HCT116 (cell line): ENCODE data around the gene RALGPS1. TPM values are rescaled to one million over a fixed set of nuclear protein-coding genes. Genes with fewer than 3 reads are reported as not detected.

Source experiments
- ATAC-seq: fragments of 200-7000 bp; cut with Tn5 transposase; 2 replicates; pipeline ENCODE4 v1.9.1; 2020; ENCODE audit warnings: mild to moderate bottlenecking, moderate library complexity
- BruUV-seq: library from RNA; stranded (reverse); fragments of 400-500 nt; replicated peaks from 2 replicates; lab custom pipeline; 2021; lab: Mats Ljungman, UMichigan
- CTCF ChIA-PET: fragments of 300-600 bp; sonication (Branson Sonifier 250); formaldehyde crosslinking; loops from one replicate; lab custom pipeline; 2021; ENCODE audit warnings: antibody characterized with exemption; lab: Charles Lee
- POLR2A ChIA-PET: fragments of 300-600, 350-600 bp; sonication (Branson Sonifier 250); formaldehyde crosslinking; loops from one replicate; lab custom pipeline; 2021; ENCODE audit warnings: antibody characterized with exemption; lab: Charles Lee
- RAD21 ChIA-PET, 2 experiments: fragments of 300-600 bp; sonication (Branson Sonifier 250); formaldehyde crosslinking; loops; one replicate each; lab custom pipeline; 2023; ENCODE audit warnings: low total read pairs in 2 of 2; ENCODE audit not compliant: uncharacterized antibody in 2 of 2, unreplicated experiment in 2 of 2, low non-redundant PET in 1 of 2; lab: Charles Lee
- DNase-seq: peaks from one replicate; pipeline ENCODE4 v3.0.0-alpha.2; 2010; ENCODE audit warnings: low read depth, low spot score
- H2AFZ ChIP-seq: fragments of 200-600 bp; shearing (Covaris generic), sonication (generic); 2 replicates; pipeline ENCODE4 v1.6.1; 2017; ENCODE audit warnings: low read depth, mixed run types, mixed read lengths, antibody characterized with exemption, low read length; ENCODE audit not compliant: poor library complexity, severe bottlenecking
- H3K27ac ChIP-seq: 2 replicates; pipeline ENCODE4 v1.5.1; 2012; ENCODE audit warnings: low read depth, low read length
- H3K27me3 ChIP-seq: fragments of 200-600 bp; sonication (generic); 2 replicates; pipeline ENCODE4 v1.6.1; 2016; ENCODE audit warnings: mixed run types, low read length, mixed read lengths; ENCODE audit not compliant: insufficient read depth
- H3K36me3 ChIP-seq, 2 experiments: fragments of 200-500 bp in 1 of 2; fragments of 200-600 bp in 1 of 2; sonication (Bioruptor generic) in 1 of 2; sonication (generic) in 1 of 2; 2 replicates each; pipeline versions ENCODE4 v1.5.1 to v1.6.1; 2014 to 2016; ENCODE audit warnings: low read length in 2 of 2, inconsistent platforms in 1 of 2, mixed read lengths in 1 of 2, mixed run types in 1 of 2; ENCODE audit not compliant: insufficient read depth in 2 of 2, control insufficient read depth in 1 of 2
- H3K4me1 ChIP-seq, 2 experiments: fragments of 200-600 bp in 1 of 2; sonication (generic) in 1 of 2; 2 replicates each; pipeline versions ENCODE4 v1.5.1 to v1.6.1; 2012 to 2017; ENCODE audit warnings: low read length in 2 of 2, inconsistent platforms in 1 of 2, mild to moderate bottlenecking in 1 of 2, mixed read lengths in 1 of 2, mixed run types in 1 of 2, moderate library complexity in 1 of 2; ENCODE audit not compliant: insufficient read depth in 2 of 2, control insufficient read depth in 1 of 2
- H3K4me2 ChIP-seq: fragments of 200-600 bp; sonication (generic); 2 replicates; pipeline ENCODE4 v1.6.1; 2017; ENCODE audit warnings: mixed run types, low read length, mixed read lengths
- H3K4me3 ChIP-seq, 2 experiments: fragments of 200-600 bp in 1 of 2; sonication (generic) in 1 of 2; replicated peaks in 1 of 2; 2 replicates each; pipeline ENCODE4 v1.5.1; 2011 to 2016; ENCODE audit warnings: low read length in 2 of 2, control low read depth in 1 of 2, low read depth in 1 of 2, mild to moderate bottlenecking in 1 of 2, mixed read lengths in 1 of 2, mixed run types in 1 of 2
- H3K79me2 ChIP-seq: fragments of 200-600 bp; sonication (generic); 2 replicates; pipeline ENCODE4 v1.6.1; 2017; ENCODE audit warnings: mild to moderate bottlenecking, mixed run types, low read length, moderate library complexity, mixed read lengths; ENCODE audit not compliant: insufficient read depth
- H3K9ac ChIP-seq: fragments of 200-600 bp; sonication (generic); 2 replicates; pipeline ENCODE4 v1.6.1; 2016; ENCODE audit warnings: low read length, mixed read lengths
- H3K9me2 ChIP-seq: fragments of 200-600 bp; sonication (generic), shearing (Covaris generic); 2 replicates; pipeline ENCODE4 v1.6.1; 2017; ENCODE audit warnings: mixed run types, mild to moderate bottlenecking, moderate library complexity; ENCODE audit not compliant: insufficient read depth
- H3K9me3 ChIP-seq, 2 experiments: fragments of 200-500 bp in 1 of 2; fragments of 200-600 bp in 1 of 2; sonication (Bioruptor generic) in 1 of 2; sonication (generic) in 1 of 2; 2 replicates each; pipeline ENCODE4 v1.6.1; 2014 to 2017; ENCODE audit warnings: low read length in 2 of 2, mixed read lengths in 2 of 2, inconsistent platforms in 1 of 2, low read depth in 1 of 2, mild to moderate bottlenecking in 1 of 2, mixed run types in 1 of 2, moderate library complexity in 1 of 2; ENCODE audit not compliant: control insufficient read depth in 1 of 2, insufficient read depth in 1 of 2
- H4K20me1 ChIP-seq: fragments of 200-600 bp; sonication (generic), shearing (Covaris generic); 2 replicates; pipeline ENCODE4 v1.6.1; 2017; ENCODE audit warnings: mixed run types, mild to moderate bottlenecking, moderate library complexity; ENCODE audit not compliant: insufficient read depth
- CEBPB ChIP-seq: IDR thresholded peaks from 2 replicates; pipeline ENCODE4 v1.6.1; 2012; ENCODE audit warnings: low read depth
- EGR1 ChIP-seq: IDR thresholded peaks from 2 replicates; pipeline ENCODE4 v1.6.1; 2012; ENCODE audit warnings: low read depth
- EZH2 ChIP-seq: fragments of 200-600 bp; sonication (generic); IDR thresholded peaks from 2 replicates; pipeline ENCODE4 v1.6.1; 2017; ENCODE audit warnings: antibody characterized with exemption, mixed run types
- EZH2phosphoT487 ChIP-seq: fragments of 200-600 bp; IDR thresholded peaks from 2 replicates; pipeline ENCODE4 v1.6.1; 2018; ENCODE audit warnings: antibody characterized with exemption, borderline replicate concordance
- FOSL1 ChIP-seq: IDR thresholded peaks from 2 replicates; pipeline ENCODE4 v1.6.1; 2012; ENCODE audit warnings: low read depth
- JUND ChIP-seq: IDR thresholded peaks from 2 replicates; pipeline ENCODE4 v1.6.1; 2012
- MAX ChIP-seq: IDR thresholded peaks from 2 replicates; pipeline ENCODE4 v1.6.1; 2012
- POLR2AphosphoS5 ChIP-seq: IDR thresholded peaks from 2 replicates; pipeline ENCODE4 v1.6.1; 2011; ENCODE audit warnings: mild to moderate bottlenecking, low read depth, low read length, moderate library complexity
- RAD21 ChIP-seq: IDR thresholded peaks from 2 replicates; pipeline ENCODE4 v1.6.1; 2012; ENCODE audit warnings: low read depth, mild to moderate bottlenecking
- REST ChIP-seq: IDR thresholded peaks from 2 replicates; pipeline ENCODE4 v1.6.1; 2012; ENCODE audit warnings: low read depth
- SIN3A ChIP-seq: IDR thresholded peaks from 2 replicates; pipeline ENCODE4 v1.6.1; 2012; ENCODE audit warnings: low read depth
- TCF7L2 ChIP-seq: IDR thresholded peaks from 2 replicates; pipeline ENCODE4 v1.7.0; 2011; ENCODE audit warnings: borderline replicate concordance, inconsistent platforms; ENCODE audit not compliant: insufficient read depth, insufficient read length; ENCODE audit errors: extremely low read depth
- YY1 ChIP-seq: IDR thresholded peaks from 2 replicates; pipeline ENCODE4 v1.6.1; 2011; ENCODE audit warnings: low read length, low read depth, moderate library complexity, mild to moderate bottlenecking; ENCODE audit not compliant: insufficient replicate concordance; ENCODE audit errors: extremely low read depth
- ZBTB33 ChIP-seq: IDR thresholded peaks from 2 replicates; pipeline ENCODE4 v1.6.1; 2011; ENCODE audit warnings: mild to moderate bottlenecking, low read length, moderate library complexity; ENCODE audit not compliant: insufficient replicate concordance; ENCODE audit errors: extremely low read depth
- ZFX ChIP-seq: fragments of 450-650 bp; IDR thresholded peaks from 2 replicates; pipeline ENCODE4 v1.6.1; 2017
- ZNF274 ChIP-seq: fragments of 200-500 bp; sonication (Bioruptor generic); IDR thresholded peaks from 2 replicates; pipeline ENCODE4 v1.6.1; 2014; ENCODE audit warnings: mild to moderate bottlenecking, low read depth, low read length, inconsistent platforms
- intact Hi-C: fragments of 100-400 bp; cut with micrococcal nuclease; formaldehyde crosslinking; loops from 2 replicates; pipeline ENCODE4 v1.10.0; 2022
- total RNA-seq: library from RNA; stranded (reverse); gene quantifications from one replicate; pipeline ENCODE4 v1.2.1, GENCODE V29; 2021; ENCODE audit not compliant: unreplicated experiment
- TF ChIP-seq, protein P1 (sequence below), 3 experiments: fragments of 200-600 bp in 1 of 3; sonication (generic) in 1 of 3; IDR thresholded peaks in 2 of 3; conservative IDR thresholded peaks in 1 of 3; 2 replicates each; pipeline ENCODE4 v1.5.1; 2012 to 2017; ENCODE audit warnings: low read depth in 2 of 3, low read length in 2 of 3, antibody characterized with exemption in 1 of 3, borderline replicate concordance in 1 of 3, control low read depth in 1 of 3, mild to moderate bottlenecking in 1 of 3, mixed read lengths in 1 of 3, mixed run types in 1 of 3, moderate library complexity in 1 of 3; ENCODE audit not compliant: insufficient read depth in 1 of 3
- TF ChIP-seq, protein P2 (sequence below): IDR thresholded peaks from 2 replicates; pipeline ENCODE4 v1.6.1; 2012

RALGPS1 gene
- total RNA-seq, 1 experiment from 2014 or later = 7.6 TPM

DNA sequence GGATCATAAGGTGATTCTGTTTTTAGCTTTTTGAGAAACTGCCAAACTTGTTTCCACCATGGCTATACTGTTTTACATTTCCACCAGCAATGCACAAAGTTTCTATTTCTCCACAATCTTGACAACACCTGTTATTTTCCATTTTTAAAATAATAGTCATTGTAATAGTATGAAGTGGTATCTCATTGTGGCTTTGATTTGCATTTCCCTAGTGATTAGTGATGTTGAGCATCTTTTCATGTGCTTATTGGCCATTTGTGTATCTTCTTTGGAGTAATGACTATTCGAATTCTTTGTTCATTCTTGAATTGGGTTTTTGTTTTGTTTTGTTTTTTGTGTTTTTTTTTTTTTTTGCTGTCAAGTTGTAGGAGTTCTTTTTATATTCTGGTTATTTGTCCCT lies 354.9 kb downstream of the RALGPS1 start:
- intact Hi-C loops = no loop called here
- RAD21 ChIA-PET = no interaction called here
- Histone ChIP-seq H3K27me3 (no peaks in the 10 kb centered on the region), H3K9ac (no peak overlapping the region), H3K4me1 (no peaks in the 10 kb centered on the region), H3K9me3 (no peaks in the 10 kb centered on the region), H2AFZ (no peak overlapping the region), H3K9me2 (no peaks in the 10 kb centered on the region), H3K79me2 (no peaks in the 10 kb centered on the region), H3K27ac (no peak overlapping the region), H4K20me1 (no peaks in the 10 kb centered on the region), H3K4me2 (no peak overlapping the region), H3K4me3 (no peak overlapping the region)
- CTCF ChIA-PET = no interaction called here
- no TSS peak for BruUV-seq
- no peak for DNase-seq
- TF ChIP-seq YY1 (no peak), REST (no peak), CEBPB (no peak), SIN3A (no peak), ZBTB33 (no peak), ZFX (no peak), RAD21 (no peak), TCF7L2 (no peak), POLR2AphosphoS5 (no peak), FOSL1 (no peak), EZH2 (no peak), ZNF274 (no peak), EZH2phosphoT487 (no peak), MAX (no peak), JUND (no peak), EGR1 (no peak)
- TF ChIP-seq, protein P1, sequence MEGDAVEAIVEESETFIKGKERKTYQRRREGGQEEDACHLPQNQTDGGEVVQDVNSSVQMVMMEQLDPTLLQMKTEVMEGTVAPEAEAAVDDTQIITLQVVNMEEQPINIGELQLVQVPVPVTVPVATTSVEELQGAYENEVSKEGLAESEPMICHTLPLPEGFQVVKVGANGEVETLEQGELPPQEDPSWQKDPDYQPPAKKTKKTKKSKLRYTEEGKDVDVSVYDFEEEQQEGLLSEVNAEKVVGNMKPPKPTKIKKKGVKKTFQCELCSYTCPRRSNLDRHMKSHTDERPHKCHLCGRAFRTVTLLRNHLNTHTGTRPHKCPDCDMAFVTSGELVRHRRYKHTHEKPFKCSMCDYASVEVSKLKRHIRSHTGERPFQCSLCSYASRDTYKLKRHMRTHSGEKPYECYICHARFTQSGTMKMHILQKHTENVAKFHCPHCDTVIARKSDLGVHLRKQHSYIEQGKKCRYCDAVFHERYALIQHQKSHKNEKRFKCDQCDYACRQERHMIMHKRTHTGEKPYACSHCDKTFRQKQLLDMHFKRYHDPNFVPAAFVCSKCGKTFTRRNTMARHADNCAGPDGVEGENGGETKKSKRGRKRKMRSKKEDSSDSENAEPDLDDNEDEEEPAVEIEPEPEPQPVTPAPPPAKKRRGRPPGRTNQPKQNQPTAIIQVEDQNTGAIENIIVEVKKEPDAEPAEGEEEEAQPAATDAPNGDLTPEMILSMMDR (IDR thresholded peaks at IDR 0.05 in 2 of 3, conservative IDR thresholded peaks at IDR 0.05 in 1 of 3; ENCODE audit: borderline replicate concordance in 1 of 3, insufficient read depth in 1 of 3, low read depth in 2 of 3, low read length in 2 of 3) = no peak
- TF ChIP-seq, protein P2, sequence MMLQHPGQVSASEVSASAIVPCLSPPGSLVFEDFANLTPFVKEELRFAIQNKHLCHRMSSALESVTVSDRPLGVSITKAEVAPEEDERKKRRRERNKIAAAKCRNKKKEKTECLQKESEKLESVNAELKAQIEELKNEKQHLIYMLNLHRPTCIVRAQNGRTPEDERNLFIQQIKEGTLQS = no peak
- TF ChIP-seq, all 23 proteins: peak for 0
- POLR2A ChIA-PET = interaction anchor here (0.6 kb wide), 1 partner anchor 74 kb away, joined by 3 read pairs; no protein-coding TSS in a partner anchor
- no peak for ATAC-seq
- H3K36me3 ChIP-seq = no peaks in the 10 kb centered on the region
